ENCODE results near the gene ABCG2. TPM values are rescaled to one million over a fixed set of nuclear protein-coding genes. Genes with fewer than 3 reads are reported as not detected.
A peak's percentile ranks its signal among the peaks of the same experiment; 100 is the strongest.

The ABCG2 gene
- total and polyA plus RNA-seq, 8 donors: 0.25 to 17.8 (median 0.96) TPM; not detected in 2

GRCh38 chr4:88064410-88064809 is 94.0 kb downstream of the ABCG2 start:
- TF ChIP-seq EP300 (IDR thresholded peaks at IDR 0.05) (no peak), CTCF (IDR thresholded peaks at IDR 0.05) (no peak), POLR2A (IDR thresholded peaks at IDR 0.05) (no peak)
- Histone ChIP-seq H3K36me3 (peaks cover 26 to 85% (median 82%) of the 10 kb centered on the region in 4 donors), H3K27ac (no peak overlapping the region), H3K4me3 (no peak overlapping the region), H3K9me3 (peaks cover 0 to 12% (median 8%) of the 10 kb centered on the region in 4 donors), H3K4me1 (no peaks in the 10 kb centered on the region), H3K27me3 (no peaks in the 10 kb centered on the region)
- no peak for DNase-seq
- WGBS, 5 donors: 77 to 93% (median 86%) methylated on average over 6 of the region's 6 CpGs
- intact Hi-C loops (cut with DNase I; ENCODE audit: low total_unique reads): no loop called here

- DNase-seq: no peak
- intact Hi-C loops (cut with DNase I; ENCODE audit: low total_unique reads): no loop called here
- Histone ChIP-seq H3K4me3 (no peak overlapping the region), H3K9me3 (peaks cover 0 to 10% (median 8%) of the 10 kb centered on the region in 4 donors), H3K4me1 (no peaks in the 10 kb centered on the region), H3K27ac (no peak overlapping the region), H3K27me3 (no peaks in the 10 kb centered on the region), H3K36me3 (peaks cover 25 to 80% (median 78%) of the 10 kb centered on the region in 4 donors)
- TF ChIP-seq POLR2AphosphoS5 (IDR thresholded peaks at IDR 0.05): no peak
- 89 to 95% (median 92%) methylated on average over 5 of the region's 5 CpGs for WGBS, 5 donors
Observed at GRCh38 chr4:88063634-88064296, 94.7 kb downstream of the ABCG2 start.

GRCh38 chr4:88062843-88063242 is 95.6 kb downstream of the ABCG2 start:
- Histone ChIP-seq H3K4me1 (no peaks in the 10 kb centered on the region), H3K27me3 (no peaks in the 10 kb centered on the region), H3K27ac (no peak overlapping the region), H3K36me3 (peaks cover 15 to 79% (median 74%) of the 10 kb centered on the region in 4 donors), H3K9me3 (peaks cover 0 to under 1% (median 0%) of the 10 kb centered on the region in 4 donors), H3K4me3 (no peak overlapping the region)
- intact Hi-C loops (cut with DNase I; ENCODE audit: low total_unique reads): no loop called here
- WGBS, 5 donors: 76 to 89% (median 81%) methylated on average over 1 of the region's 1 CpG
- TF ChIP-seq EP300 (IDR thresholded peaks at IDR 0.05): no peak
- no peak for TF ChIP-seq POLR2A (IDR thresholded peaks at IDR 0.05)
- no peak for TF ChIP-seq POLR2AphosphoS5 (IDR thresholded peaks at IDR 0.05)
- TF ChIP-seq CTCF (IDR thresholded peaks at IDR 0.05): no peak
- peak in 1 of 2 donors; percentile 21 for DNase-seq

- TF ChIP-seq POLR2A (IDR thresholded peaks at IDR 0.05): no peak
- no peak for TF ChIP-seq CTCF (IDR thresholded peaks at IDR 0.05)
- no peak for TF ChIP-seq POLR2AphosphoS5 (IDR thresholded peaks at IDR 0.05)
- no peak for TF ChIP-seq EP300 (IDR thresholded peaks at IDR 0.05)
- no peak for DNase-seq
- Histone ChIP-seq H3K27ac (no peak overlapping the region), H3K4me3 (no peak overlapping the region), H3K36me3 (peaks cover 10 to 79% (median 74%) of the 10 kb centered on the region in 4 donors), H3K4me1 (no peaks in the 10 kb centered on the region), H3K9me3 (no peaks in the 10 kb centered on the region), H3K27me3 (no peaks in the 10 kb centered on the region)
- intact Hi-C loops (cut with DNase I; ENCODE audit: low total_unique reads): no loop called here
- 55 to 80% (median 62%) methylated on average over 1 of the region's 1 CpG for WGBS, 5 donors
Observed at GRCh38 chr4:88062311-88062710, 96.1 kb downstream of the ABCG2 start.

GRCh38 chr4:88060431-88060830 is 98.0 kb downstream of the ABCG2 start:
- no peak for DNase-seq
- no peaks in the 10 kb centered on the region for H3K9me3 ChIP-seq
- H3K4me1 ChIP-seq: no peaks in the 10 kb centered on the region
- no peaks in the 10 kb centered on the region for H3K27me3 ChIP-seq
- TF ChIP-seq POLR2A (IDR thresholded peaks at IDR 0.05) (no peak), EP300 (IDR thresholded peaks at IDR 0.05) (no peak), POLR2AphosphoS5 (IDR thresholded peaks at IDR 0.05) (no peak), CTCF (IDR thresholded peaks at IDR 0.05) (no peak)
- intact Hi-C loops (cut with DNase I; ENCODE audit: low total_unique reads): no loop called here
- WGBS, 5 donors: 78 to 83% (median 81%) methylated on average over 2 of the region's 2 CpGs
- no peak overlapping the region for H3K4me3 ChIP-seq
- H3K36me3 ChIP-seq: peaks cover 4 to 79% (median 74%) of the 10 kb centered on the region in 4 donors
- no peak overlapping the region for H3K27ac ChIP-seq
